ENCODE data around the gene IQSEC1.

Gene IQSEC1

DNA sequence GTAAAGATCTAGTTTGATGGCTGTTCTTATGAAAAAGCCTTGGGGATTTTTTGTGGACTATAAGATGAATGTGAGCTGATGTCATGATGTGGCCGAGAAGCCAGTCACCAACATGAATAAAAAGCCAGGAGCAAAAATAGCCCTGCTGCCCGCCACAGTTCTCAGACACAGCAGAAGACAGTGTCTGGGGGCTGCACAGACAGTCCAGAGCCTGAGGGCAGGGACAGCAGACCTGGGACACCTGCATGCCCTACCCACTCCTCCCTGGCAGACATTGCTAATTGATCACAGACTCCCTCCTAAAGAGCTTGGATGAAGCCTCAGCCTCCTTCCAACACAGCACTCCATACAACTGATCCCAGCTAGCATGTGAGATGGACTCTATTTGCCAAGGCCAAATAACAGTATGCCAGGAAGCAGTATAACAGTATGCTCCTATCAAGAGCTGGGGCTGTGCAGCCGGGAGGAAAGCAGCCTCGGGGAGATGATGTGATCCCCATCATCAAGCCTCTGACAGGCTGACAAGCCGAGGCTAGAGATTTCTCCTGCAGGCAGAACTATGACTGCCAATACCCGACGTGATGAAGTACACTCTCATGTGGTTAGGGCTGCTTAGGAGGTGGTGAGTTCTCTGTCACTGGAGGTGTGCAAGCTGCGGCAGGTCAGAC, 126.4 kb downstream of the IQSEC1 start:
- Histone ChIP-seq H3K4me3 (ENCODE audit: severe bottlenecking) (no peak overlapping the region), H3K9me3 (ENCODE audit: severe bottlenecking) (no peaks in the 10 kb centered on the region), H3K27ac (ENCODE audit: poor library complexity, severe bottlenecking) (no peak overlapping the region), H3K36me3 (ENCODE audit: low read depth) (no peaks in the 10 kb centered on the region), H3K27me3 (ENCODE audit: insufficient read depth, poor library complexity, severe bottlenecking) (no peaks in the 10 kb centered on the region), H3K4me1 (ENCODE audit: insufficient read depth, poor library complexity, severe bottlenecking) (peaks cover 14% of the 10 kb centered on the region)
- no peak for TF ChIP-seq CTCF (IDR thresholded peaks at IDR 0.05; ENCODE audit: poor library complexity, severe bottlenecking)
- ATAC-seq (ENCODE audit: low read depth) (no peak), DNase-seq (ENCODE audit: low spot score) (no peak)

DNA sequence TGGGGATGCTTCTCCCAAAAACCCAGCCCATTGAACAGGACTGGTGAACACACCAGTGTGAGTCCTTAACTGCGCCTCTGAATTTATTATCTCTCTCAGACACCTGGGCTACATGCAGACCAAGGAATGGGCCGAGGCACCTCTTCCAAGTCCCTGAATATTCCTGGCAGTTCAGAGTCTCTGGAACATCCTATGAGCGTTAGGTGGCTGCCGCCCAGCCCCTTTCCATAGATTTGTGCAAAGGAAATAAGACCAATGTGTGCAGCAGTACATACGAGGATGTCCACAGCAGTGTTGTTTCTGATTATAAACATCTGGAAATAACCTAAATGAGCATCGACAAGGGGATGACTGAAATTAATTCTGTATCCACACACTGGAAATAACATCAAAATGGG, 127.0 kb downstream of the IQSEC1 start:
- Histone ChIP-seq H3K27ac (ENCODE audit: poor library complexity, severe bottlenecking) (no peak overlapping the region), H3K27me3 (ENCODE audit: insufficient read depth, poor library complexity, severe bottlenecking) (no peaks in the 10 kb centered on the region), H3K4me3 (ENCODE audit: severe bottlenecking) (no peak overlapping the region), H3K9me3 (ENCODE audit: severe bottlenecking) (no peaks in the 10 kb centered on the region), H3K36me3 (ENCODE audit: low read depth) (no peaks in the 10 kb centered on the region), H3K4me1 (ENCODE audit: insufficient read depth, poor library complexity, severe bottlenecking) (peaks cover 14% of the 10 kb centered on the region)
- DNase-seq (ENCODE audit: low spot score) (no peak), ATAC-seq (ENCODE audit: low read depth) (no peak)
- no peak for TF ChIP-seq CTCF (IDR thresholded peaks at IDR 0.05; ENCODE audit: poor library complexity, severe bottlenecking)

DNA sequence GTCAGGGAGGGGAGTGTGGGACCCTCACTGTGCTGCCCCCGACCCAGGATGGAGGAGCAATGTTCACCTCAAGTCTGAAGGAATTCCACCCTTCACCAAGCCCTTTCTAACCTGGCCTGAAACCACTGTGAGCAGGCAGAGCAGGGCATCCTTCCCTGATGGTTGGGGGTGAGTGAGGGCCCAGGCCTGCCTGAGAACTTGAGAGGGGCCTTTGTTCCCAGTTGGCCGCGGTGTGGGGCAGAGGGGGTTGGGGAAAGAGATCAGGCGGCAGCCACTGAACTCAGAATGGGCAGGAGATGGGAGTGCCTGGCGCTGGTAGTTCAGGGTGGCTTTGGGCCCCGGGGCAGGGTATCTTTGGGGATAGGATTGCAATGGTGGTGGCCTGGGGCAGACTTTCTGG, 128.4 kb downstream of the IQSEC1 start:
- no peak for TF ChIP-seq CTCF (IDR thresholded peaks at IDR 0.05; ENCODE audit: poor library complexity, severe bottlenecking)
- H3K36me3 ChIP-seq (ENCODE audit: low read depth): no peaks in the 10 kb centered on the region
- peaks cover 14% of the 10 kb centered on the region for H3K4me1 ChIP-seq (ENCODE audit: insufficient read depth, poor library complexity, severe bottlenecking)
- DNase-seq (ENCODE audit: low spot score) (no peak), ATAC-seq (ENCODE audit: low read depth) (no peak)
- no peaks in the 10 kb centered on the region for H3K9me3 ChIP-seq (ENCODE audit: severe bottlenecking)
- H3K27ac ChIP-seq (ENCODE audit: poor library complexity, severe bottlenecking): no peak overlapping the region
- H3K4me3 ChIP-seq (ENCODE audit: severe bottlenecking): no peak overlapping the region
- H3K27me3 ChIP-seq (ENCODE audit: insufficient read depth, poor library complexity, severe bottlenecking): no peaks in the 10 kb centered on the region

- TF ChIP-seq CTCF (IDR thresholded peaks at IDR 0.05; ENCODE audit: poor library complexity, severe bottlenecking): no peak
- Histone ChIP-seq H3K4me3 (ENCODE audit: severe bottlenecking) (no peak overlapping the region), H3K27me3 (ENCODE audit: insufficient read depth, poor library complexity, severe bottlenecking) (no peaks in the 10 kb centered on the region), H3K9me3 (ENCODE audit: severe bottlenecking) (no peaks in the 10 kb centered on the region), H3K36me3 (ENCODE audit: low read depth) (no peaks in the 10 kb centered on the region), H3K27ac (ENCODE audit: poor library complexity, severe bottlenecking) (no peak overlapping the region), H3K4me1 (ENCODE audit: insufficient read depth, poor library complexity, severe bottlenecking) (peaks cover 14% of the 10 kb centered on the region)
- no peak for ATAC-seq (ENCODE audit: low read depth)
- DNase-seq (ENCODE audit: low spot score): no peak
Measured at GRCh38 chr3:12944413-12944812, 128.8 kb downstream of the IQSEC1 start.

Data from RWPE2 (cell line).